Chondrocyte (in vitro differentiated cells): Measurements from ENCODE around the gene GNAI3. TPM values are rescaled to one million over a fixed set of nuclear protein-coding genes. Genes with fewer than 3 reads are reported as not detected.

Source experiments
- DNase-seq: peaks from one replicate; pipeline ENCODE4 v3.0.0; 2021; ENCODE audit warnings: mixed read lengths, low spot score
- H3K27ac Mint-ChIP-seq: one replicate; pipeline ENCODE4 v1.8.0; 2021; ENCODE audit warnings: mild to moderate bottlenecking, moderate library complexity, mixed read lengths; ENCODE audit not compliant: unreplicated experiment
- H3K27me3 Mint-ChIP-seq: 2 replicates; pipeline ENCODE4 v1.8.0; 2021; ENCODE audit warnings: low read depth, mixed read lengths
- H3K36me3 Mint-ChIP-seq: 2 replicates; pipeline ENCODE4 v1.8.0; 2021; ENCODE audit warnings: low read depth, mixed read lengths
- H3K4me1 Mint-ChIP-seq: 2 replicates; pipeline ENCODE4 v1.8.0; 2021; ENCODE audit warnings: low read depth, mild to moderate bottlenecking, mixed read lengths
- H3K4me3 Mint-ChIP-seq: one replicate; pipeline ENCODE4 v1.8.0; 2021; ENCODE audit warnings: mild to moderate bottlenecking, moderate library complexity, mixed read lengths; ENCODE audit not compliant: unreplicated experiment
- H3K9me3 Mint-ChIP-seq: 2 replicates; pipeline ENCODE4 v1.8.0; 2021; ENCODE audit warnings: low read depth, mixed read lengths
- total RNA-seq: library from RNA; stranded (reverse); gene quantifications from 3 replicates; pipeline ENCODE4 v1.2.1, GENCODE V29; 2021
- TF ChIP-seq, protein P1 (sequence below): fragments of 200-600 bp; sonication (generic); IDR thresholded peaks from 2 replicates; pipeline ENCODE4 v1.5.0; 2021; ENCODE audit warnings: antibody characterized with exemption, mild to moderate bottlenecking, moderate library complexity

GNAI3 gene
- total RNA-seq, 1 donor from 2014 or later: 10.7 TPM

DNA sequence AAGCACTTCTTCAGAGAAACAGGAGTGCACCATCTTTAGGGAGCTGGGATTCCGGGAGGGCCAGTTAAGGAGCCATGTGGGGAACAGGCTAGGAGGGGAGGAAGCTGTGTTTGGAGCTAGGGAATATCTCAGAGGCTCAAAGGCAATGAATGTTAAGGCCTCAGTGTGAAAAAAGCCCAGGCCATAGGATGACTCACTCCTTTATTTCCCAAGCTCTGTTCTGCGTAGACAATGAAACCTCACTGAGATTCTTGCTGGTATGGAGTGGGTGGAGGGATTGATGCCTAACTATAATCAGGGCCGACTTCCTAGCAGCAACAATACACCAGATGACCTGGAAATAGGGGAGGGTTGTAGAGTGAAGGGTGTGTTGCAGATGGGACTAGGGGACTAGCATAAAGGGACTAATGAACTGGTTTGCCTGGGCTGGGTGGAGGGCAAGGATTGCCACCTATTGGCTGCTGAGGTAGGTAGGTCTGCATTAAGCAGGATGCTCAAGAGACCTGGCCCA lies 68.9 kb downstream of the GNAI3 start:
- no peaks in the 10 kb centered on the region for H3K36me3 Mint-ChIP-seq
- peaks cover 45% of the 10 kb centered on the region for H3K4me1 Mint-ChIP-seq
- no peaks in the 10 kb centered on the region for H3K9me3 Mint-ChIP-seq
- H3K27me3 Mint-ChIP-seq: no peaks in the 10 kb centered on the region
- DNase-seq: no peak
- no peak overlapping the region for H3K4me3 Mint-ChIP-seq
- H3K27ac Mint-ChIP-seq: peak overlapping the region; percentile 65
- TF ChIP-seq, protein P1, sequence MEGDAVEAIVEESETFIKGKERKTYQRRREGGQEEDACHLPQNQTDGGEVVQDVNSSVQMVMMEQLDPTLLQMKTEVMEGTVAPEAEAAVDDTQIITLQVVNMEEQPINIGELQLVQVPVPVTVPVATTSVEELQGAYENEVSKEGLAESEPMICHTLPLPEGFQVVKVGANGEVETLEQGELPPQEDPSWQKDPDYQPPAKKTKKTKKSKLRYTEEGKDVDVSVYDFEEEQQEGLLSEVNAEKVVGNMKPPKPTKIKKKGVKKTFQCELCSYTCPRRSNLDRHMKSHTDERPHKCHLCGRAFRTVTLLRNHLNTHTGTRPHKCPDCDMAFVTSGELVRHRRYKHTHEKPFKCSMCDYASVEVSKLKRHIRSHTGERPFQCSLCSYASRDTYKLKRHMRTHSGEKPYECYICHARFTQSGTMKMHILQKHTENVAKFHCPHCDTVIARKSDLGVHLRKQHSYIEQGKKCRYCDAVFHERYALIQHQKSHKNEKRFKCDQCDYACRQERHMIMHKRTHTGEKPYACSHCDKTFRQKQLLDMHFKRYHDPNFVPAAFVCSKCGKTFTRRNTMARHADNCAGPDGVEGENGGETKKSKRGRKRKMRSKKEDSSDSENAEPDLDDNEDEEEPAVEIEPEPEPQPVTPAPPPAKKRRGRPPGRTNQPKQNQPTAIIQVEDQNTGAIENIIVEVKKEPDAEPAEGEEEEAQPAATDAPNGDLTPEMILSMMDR: no peak

DNA sequence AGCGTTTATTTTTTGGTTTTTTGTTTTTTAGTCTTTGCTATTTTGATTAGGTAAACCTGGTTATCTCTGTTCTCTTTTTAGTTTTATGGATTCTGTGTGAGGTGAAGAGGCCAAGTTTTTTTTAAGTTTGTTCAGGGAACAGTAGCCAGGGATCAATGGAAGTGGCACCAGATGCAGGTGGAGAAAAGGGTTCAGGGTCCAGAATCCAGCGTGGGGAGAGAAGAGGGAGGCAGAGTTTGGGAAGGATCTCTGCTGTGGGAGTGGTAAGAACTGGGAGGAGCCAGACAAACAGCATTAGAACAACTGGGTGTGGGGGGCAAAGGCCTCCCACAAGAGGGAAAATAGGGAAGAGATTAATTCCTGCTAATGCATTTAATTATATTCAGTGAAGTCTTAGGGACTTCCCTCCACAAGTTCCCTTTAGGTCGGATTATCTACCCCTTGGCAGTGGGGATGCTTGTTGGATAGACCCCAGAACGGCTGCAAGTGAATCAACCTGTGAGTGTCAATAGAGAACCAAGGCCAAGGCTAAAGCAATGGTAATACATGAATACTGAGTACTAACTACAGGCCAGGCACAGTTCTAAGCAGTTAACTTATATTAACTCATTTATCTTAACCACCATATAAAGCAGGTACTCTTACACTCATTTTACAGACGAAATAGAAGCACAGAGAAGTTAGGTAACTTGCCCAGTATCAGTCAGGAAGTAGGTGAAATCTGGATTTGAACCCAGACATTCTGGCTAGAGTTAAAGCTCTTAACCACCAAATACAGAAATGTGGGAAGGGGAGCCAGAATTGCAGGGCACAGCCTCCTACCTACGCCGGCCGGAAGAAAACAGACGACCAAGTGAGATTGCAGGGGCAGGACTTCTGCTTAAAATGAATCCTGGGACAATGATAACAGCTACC lies 70.5 kb downstream of the GNAI3 start:
- Mint-ChIP-seq H3K4me1 (peaks cover 52% of the 10 kb centered on the region), H3K4me3 (peak overlapping the region; percentile 99), H3K27me3 (no peaks in the 10 kb centered on the region), H3K9me3 (no peaks in the 10 kb centered on the region), H3K27ac (peak overlapping the region; percentile 97), H3K36me3 (no peaks in the 10 kb centered on the region)
- no peak for DNase-seq
- TF ChIP-seq, protein P1: no peak

DNA sequence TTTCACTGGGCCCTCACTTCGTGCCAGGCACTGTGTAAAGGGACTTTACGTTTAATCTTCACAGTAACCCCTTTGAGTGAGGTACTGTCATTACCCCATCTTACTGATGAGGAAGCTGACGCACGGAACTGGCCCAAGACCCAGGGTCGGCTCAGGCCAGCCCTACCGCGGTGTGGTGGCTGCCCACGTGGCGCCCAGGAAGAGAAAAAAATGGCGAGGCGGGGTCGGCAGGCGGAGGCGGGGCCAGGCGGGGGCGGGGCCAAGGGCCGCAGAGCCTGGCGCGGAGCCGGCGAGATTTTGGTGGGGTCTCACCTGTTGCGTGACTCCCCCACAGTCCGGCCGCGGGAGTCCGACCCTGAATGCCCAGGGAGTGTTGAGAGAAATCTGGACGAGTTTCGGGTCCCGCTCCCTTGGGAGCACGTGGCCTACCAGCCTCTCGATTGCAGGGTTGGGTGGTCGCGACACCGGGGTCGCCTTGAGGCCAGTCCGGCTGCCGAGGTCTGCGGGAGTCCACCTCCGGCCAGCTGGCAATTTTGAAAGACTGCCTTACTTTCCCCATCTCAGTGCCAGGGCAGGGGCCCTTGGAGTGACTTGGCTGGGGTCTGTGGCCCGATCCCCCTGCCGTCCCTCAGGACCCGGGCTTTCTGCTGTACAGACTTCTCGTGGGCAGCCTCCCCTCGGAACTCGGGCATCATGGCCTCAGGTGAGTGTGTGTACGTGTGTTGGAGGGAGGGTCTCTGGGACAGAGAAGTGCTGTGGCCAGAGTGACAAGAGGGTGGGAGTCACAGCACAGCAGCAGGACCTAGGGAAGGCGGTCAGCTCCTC lies 71.4 kb downstream of the GNAI3 start, which contains the start of the genes AMPD2 and GNAT2:
AMPD2 (plus strand) TSS at position 262 of the 825 bp plus-strand sequence. CDS start 1,339 bp downstream, outside the sequence.
GNAT2 (minus strand) TSS at position 41 of the 825 bp plus-strand sequence. CDS start 6,746 bp downstream, outside the sequence.
- H3K27me3 Mint-ChIP-seq: no peaks in the 10 kb centered on the region
- no peak for DNase-seq
- H3K27ac Mint-ChIP-seq: peak within 1 kb of the TSS; percentile 97
- H3K4me3 Mint-ChIP-seq: peak within 1 kb of the TSS; percentile 99
- TF ChIP-seq, protein P1: no peak
- H3K4me1 Mint-ChIP-seq: peaks cover 52% of the 10 kb centered on the region
- H3K36me3 Mint-ChIP-seq: no peaks in the 10 kb centered on the region
- H3K9me3 Mint-ChIP-seq: no peaks in the 10 kb centered on the region

DNA sequence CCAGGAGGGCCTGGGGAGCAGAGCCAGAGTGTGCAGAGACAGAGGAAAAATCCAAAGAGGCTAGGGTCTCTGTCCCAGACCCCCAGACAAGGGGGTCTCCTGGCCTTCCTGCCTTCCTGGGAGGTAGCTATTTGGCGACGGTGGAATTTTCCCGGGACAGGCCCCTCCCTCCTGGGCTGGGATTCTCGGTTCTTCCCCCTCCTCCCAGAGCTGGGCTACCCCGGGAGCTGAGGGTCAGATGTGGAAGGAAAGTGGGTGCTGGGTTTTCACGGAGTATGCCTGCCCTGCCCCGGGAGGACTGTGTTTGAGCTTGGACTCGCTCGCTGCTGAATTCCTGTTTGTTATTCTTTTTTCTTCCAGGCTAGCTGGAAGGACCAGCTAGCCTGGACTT lies 72.0 kb downstream of the GNAI3 start:
- H3K27ac Mint-ChIP-seq: peak overlapping the region; percentile 97
- DNase-seq: no peak

More for the DNA sequence above, 72.0 kb downstream of the GNAI3 start:
- H3K9me3 Mint-ChIP-seq: no peaks in the 10 kb centered on the region
- peaks cover 55% of the 10 kb centered on the region for H3K4me1 Mint-ChIP-seq
- H3K4me3 Mint-ChIP-seq: peak overlapping the region; percentile 99
- H3K27me3 Mint-ChIP-seq: no peaks in the 10 kb centered on the region
- TF ChIP-seq, protein P1: no peak
- no peaks in the 10 kb centered on the region for H3K36me3 Mint-ChIP-seq
